NCI-H2081 (cell line): ENCODE data around the gene MIOX.

Source experiments
- DNase-seq, 2 experiments: peaks; one replicate each; lab custom pipeline; 2025; lab: John Stamatoyannopoulos, UW

Gene MIOX

DNA sequence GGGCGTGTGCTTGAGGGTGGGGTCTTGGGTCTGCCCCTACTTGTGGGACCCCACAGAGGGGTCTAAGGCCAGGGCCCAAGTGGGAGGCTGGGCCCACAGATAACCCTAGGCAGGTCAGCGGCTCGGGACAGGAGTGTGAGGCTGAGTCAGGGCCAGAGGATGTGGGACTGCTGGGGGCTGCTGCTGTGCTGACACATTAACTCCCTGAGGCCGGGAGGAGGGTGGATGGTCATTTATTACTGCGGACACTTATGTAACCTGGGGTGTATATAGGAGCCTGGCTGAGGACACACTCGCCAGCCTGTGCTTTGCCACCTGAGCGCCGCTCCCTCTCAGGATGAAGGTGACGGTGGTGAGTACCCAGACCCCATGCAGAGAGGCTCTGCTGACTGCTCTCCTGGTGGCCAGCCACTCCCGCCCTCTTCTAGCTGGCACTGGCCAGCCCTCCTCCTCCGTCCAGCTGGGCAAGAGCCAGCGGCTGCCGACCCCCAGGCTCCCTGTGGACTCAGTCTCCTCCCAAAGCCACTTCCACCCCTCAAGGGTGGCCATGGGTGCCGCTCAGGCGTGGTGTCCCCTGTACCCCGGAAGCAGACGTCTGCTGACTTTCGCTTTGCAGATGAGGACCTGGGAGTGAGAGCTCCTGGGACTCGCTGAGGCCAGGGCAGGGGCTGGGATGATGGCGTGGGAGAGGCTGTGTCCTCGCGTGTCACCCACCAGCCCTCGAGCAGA lies at the start of gene MIOX:
Gene MIOX (plus strand): TSS at position 299 of the 729 bp plus-strand sequence. CDS start 39 bp downstream, at position 338.
- DNase-seq = no peak

GRCh38 chr22:50437511-50438304 lies 49.0 kb upstream of the MIOX start:
- DNase-seq = no peak

DNA sequence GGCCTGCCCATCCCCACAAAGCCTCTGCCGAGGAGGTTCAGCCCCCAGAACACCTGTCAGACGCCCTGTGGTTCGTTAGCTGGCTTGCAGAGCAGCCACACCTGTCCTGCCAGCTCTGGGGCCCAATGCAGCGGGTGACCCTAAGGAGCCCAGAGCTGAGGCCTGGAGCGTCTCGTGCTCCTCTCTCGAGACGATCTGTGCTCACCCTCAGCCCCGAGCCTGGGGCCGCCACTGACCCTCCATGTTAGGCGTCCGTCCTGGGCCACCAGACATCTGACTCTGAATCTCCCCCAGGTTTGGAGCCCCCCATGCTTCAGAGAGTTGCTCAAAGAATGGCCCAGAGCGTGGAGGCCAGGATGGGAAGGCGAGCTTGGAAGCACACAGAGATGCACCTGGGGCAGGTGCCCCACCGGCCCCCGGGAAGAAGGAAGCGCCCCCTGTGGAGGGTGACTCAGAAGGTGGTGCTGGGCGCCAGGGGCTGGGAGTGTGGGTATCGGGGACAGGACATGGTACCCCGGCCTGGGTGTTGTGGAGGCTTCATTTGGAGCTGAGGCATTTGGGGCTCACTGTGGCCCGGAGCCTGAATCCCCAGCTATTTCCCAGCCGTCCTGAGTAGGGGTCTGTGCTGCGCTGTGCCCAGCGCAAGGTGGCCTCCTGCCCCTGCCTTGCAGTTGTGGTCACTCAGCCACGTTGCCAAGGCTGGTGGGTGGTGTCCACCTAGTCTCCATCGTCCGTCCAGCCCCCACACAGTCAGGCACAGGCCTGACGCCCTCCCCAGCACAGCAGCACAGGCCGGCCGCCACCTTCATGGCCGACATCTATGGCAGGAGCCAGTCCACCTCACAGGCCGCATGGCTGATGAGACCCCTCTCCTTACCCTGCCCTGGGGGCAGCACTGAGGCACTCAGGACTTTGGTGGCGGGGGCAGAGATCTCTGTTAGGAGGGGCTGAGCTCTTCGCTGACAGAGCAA lies 48.1 kb upstream of the MIOX start:
- no peak for DNase-seq

- DNase-seq = no peak
Observed at GRCh38 chr22:50439314-50439870, 47.3 kb upstream of the MIOX start.

GRCh38 chr22:50439871-50440331 lies 46.8 kb upstream of the MIOX start:
- DNase-seq = no peak

DNA sequence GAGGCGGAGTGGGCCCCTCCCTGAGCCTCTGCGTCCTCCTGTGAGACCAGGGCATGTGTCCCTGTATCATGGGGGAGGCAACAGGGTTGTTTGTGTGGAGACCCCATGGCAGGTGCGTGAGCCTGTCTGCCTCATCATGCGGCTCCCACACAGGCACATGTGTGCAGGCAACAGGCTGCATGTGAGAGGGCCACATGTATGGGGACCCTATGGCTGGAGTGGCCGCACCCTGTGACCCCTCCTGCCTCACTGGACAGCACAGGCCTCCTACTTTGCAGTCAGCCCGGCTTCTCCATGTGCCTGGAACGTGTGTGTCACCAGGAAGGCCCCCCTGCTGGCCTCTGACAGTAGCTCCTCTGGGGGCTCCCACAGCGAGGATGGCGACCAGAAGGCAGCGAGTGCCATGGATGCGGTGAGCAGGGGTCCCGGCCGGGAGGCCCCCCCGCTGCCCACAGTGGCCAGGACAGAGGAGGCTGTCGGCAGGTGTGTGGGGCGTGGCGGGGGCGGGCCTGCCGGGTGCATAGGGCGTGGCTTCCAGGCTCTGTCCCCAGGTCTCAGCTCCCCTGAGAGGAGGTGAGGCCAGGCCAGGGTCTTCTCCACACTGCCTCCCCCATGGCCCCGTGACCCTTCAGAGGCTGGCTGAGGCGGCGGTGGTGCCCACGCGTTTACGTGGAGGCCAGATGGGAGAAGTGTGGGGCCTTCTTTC lies 46.0 kb upstream of the MIOX start:
- DNase-seq = no peak

- no peak for DNase-seq
Observed at GRCh38 chr22:50441428-50441993, 45.1 kb upstream of the MIOX start.

- no peak for DNase-seq
Observed at GRCh38 chr22:50443197-50443596, 43.5 kb upstream of the MIOX start.

DNA sequence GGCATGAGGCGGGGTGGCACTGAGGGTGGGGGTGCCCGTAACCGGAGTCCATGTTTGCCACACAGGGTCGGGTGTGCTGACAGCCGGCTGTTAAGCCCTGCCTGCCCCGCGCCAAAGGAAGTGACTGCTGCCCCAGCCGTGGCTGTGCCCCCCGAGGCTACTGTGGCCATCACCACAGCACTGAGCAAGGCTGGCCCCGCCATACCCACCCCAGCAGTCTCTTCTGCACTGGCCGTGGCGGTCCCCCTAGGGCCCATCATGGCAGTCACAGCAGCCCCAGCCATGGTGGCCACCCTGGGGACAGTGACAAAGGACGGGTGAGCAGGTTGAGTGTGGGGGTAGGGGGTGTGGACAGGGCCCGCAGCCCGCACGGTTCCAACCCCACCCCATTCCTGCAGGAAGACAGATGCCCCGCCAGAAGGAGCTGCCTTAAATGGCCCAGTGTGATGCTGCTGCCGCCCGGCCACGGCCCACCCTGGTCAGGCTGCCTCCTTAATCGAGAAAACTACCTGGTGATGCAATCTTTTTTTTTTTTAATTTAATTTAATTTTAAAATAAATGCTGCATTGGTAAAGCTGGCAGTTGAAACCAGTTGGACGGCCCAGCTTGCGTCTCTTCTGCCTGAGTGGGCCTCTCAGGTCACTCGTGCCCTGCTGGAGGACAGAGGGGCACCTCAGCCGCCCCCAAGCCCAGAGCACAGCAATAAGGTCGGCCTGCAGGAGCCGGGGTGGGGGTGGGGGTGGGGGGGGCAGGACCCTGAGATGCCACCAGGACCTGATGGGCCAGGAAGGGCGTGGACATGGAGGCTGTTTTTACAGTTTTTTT lies 42.6 kb upstream of the MIOX start:
- no peak for DNase-seq

GRCh38 chr22:50444663-50445062 lies 42.0 kb upstream of the MIOX start:
- no peak for DNase-seq

GRCh38 chr22:50445071-50445879 lies 41.4 kb upstream of the MIOX start:
- no peak for DNase-seq

GRCh38 chr22:50445880-50446707 lies 40.6 kb upstream of the MIOX start:
- DNase-seq = no peak

GRCh38 chr22:50446708-50447575 lies 39.7 kb upstream of the MIOX start:
- no peak for DNase-seq

- no peak for DNase-seq
Observed at GRCh38 chr22:50447576-50448551, 38.8 kb upstream of the MIOX start.

DNA sequence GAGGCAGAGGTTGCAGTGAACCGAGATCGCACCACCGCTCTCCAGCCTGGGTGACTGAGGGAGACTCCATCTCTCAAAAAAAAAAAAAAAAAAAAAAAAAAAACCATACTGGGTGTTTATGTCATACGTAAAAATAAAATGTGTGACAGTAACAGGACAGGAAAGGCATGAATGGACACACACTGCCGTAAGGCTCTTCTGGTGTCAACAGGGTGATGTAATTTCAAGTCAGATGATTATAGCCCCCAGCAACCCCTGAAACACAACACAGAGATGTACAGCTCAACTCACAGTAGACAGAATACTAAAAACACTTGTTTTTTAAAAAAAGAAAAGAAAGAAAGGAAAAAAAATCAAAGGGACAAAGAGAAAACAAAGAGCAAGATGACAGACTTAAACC lies 34.0 kb upstream of the MIOX start:
- no peak for DNase-seq

DNA sequence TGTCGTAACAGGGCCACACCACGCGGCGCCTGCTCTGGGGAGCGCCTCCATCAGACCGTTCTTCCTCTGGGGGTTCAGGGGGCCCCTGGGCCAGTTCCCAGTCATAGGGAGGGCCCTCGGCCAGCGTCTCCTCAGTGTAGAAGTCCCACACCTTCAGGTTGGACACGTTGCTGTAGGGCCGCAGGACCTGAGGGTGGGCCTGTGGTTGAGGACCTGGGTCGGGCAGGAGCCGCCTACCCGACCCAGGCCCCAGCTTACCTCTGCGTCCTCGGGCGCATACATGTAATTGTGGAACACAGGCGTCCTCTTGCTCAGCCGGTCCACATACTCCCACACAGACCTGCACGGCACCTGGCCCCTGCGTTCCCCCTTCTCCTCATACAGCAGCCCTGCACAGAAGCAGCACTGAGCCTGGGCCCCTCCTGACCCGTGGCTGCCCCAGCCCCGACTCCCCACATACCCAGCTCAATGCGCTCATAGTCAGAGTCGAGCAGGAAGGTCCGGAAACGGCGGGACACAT lies 32.0 kb upstream of the MIOX start:
- no peak for DNase-seq
